Activated CD4-positive, CD25-positive, alpha-beta regulatory T cell treated with anti-CD3 and anti-CD28 coated beads, Interleukin-2, amount 50 U/mL, for 72 hours (primary cell): Measurements from ENCODE around the gene DCD.
"Not testable (repeated sequence)": the region's sequence is repeated elsewhere in the genome, so short reads cannot be mapped to it uniquely, and the experiment has no call there.

Experiments
- DNase-seq: peaks from one replicate; pipeline ENCODE4 v3.0.0; 2021

The DCD gene

GRCh38 chr12:54650889-54651288 is 2.7 kb upstream of the DCD start:
- no peak for DNase-seq

GRCh38 chr12:54650409-54650808 is 2.2 kb upstream of the DCD start:
- no peak for DNase-seq

- DNase-seq, result no peak
Measured at GRCh38 chr12:54649825-54650224, 1.7 kb upstream of the DCD start.

DNA sequence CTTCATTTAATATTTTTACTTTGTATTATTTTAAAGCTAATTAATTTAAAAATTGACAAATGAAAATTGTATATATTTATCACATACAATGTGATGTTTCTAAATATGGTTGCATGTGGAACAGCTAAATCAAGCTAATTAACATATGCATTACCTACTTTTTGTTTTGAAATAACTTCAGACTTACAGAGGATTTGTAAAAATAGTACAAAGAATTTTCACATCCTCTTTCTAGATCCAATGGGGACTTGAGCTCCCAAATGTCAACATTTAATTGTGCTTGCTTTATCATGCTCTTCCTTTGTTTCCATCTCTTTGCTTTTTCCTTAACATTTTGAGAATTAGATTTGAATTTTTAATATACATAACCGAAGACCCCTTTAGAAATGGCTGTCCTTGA is 6.6 kb downstream of the DCD start:
- no peak for DNase-seq

DNA sequence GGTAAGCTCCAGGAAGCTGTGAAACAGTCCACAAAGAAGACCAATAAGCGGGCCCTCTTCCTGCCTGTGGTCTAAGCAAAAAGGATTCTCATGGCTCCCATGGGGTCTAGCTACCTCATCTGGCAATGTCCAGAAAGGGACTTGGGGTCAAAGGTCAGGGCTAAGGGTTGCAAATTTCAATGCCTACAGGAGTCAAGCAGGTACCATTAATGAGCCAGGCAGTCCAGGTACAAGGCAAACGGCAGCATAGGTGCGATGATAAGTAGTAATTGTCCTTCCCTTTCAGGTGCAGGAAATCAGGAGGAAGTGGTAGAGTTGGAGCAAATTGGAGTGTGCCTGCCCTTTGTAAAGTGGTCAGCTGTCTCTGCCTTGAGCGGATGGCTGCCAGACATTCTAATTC is 7.1 kb downstream of the DCD start:
- DNase-seq, result no peak

DNA sequence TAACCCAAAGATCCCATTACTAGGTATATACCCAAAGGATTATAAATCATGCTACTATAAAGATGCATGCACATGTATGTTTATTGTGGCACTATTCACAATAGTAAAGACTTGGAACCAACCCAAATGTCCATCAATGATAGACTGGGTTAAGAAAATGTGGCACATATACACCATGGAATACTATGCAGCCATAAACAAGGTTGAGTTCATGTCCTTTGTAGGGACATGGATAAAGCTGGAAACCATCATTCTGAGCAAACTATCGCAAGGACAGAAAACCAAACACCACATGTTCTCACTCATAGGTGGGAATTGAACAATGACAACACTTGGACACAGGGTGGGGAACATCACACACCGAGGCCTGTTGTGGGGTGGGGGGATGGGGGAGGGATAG is 9.1 kb downstream of the DCD start:
- not testable (repeated sequence) for DNase-seq

- DNase-seq, result no peak
Measured at GRCh38 chr12:54634795-54635194, 13.4 kb downstream of the DCD start, which contains the start of gene LACRT. Gene LACRT, minus strand, starts transcription at chr12:54634895. Its CDS starts 54 bp downstream, at chr12:54634841.

- DNase-seq, result no peak
Measured at GRCh38 chr12:54631988-54632728, 16.0 kb downstream of the DCD start.

DNA sequence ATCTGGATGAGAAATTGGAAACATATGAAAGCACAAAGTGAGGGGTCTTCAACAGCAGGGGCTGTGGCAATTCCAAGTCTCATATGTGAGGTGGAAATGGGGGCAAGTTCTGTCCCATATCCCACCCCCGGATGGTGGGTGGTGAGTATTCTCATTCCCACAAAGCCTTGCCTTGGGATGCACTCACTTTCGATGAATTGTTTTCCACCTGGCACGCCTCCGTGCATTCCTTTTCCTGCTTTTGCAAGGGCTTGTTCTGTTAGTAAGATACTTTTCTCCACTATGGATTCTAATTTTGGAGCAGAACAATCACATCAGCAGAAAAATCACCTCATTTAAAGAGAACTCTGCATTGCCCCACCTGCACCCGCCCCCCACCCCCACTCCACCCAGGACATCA is 16.6 kb downstream of the DCD start:
- no peak for DNase-seq

- no peak for DNase-seq
Measured at GRCh38 chr12:54629925-54630324, 18.2 kb downstream of the DCD start.

DNA sequence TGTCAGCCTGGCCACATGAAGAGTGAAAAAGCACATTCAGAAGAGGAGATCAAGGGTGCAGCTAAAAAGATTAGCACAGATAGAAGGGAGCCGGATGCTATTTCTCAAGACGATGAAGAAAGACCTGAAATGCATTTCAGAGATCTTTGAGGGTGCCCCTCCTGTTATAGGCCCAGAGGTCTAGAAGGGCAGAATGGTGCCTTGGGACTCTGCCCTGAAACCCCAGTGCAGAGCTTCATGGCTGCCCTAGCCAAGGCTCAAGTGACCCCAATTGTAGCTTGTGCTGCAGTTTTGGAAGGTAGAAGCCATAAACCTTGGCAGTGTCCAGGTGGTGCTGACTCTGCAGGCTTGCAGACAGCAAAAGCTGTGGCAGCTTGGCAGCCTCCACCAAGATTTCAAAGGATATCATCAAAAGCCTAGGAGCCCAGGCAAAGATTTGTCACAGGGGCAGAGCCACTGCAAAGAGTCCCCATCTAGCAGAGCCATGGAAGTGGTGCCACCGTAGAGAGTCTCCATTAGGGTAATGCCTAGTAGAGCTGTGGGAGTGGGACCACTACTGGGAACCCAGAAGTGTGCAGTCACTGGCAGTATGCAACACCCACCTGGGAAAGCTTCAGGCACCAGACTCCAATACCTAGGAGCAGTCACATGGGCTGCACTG is 19.8 kb downstream of the DCD start:
- DNase-seq, result no peak

DNA sequence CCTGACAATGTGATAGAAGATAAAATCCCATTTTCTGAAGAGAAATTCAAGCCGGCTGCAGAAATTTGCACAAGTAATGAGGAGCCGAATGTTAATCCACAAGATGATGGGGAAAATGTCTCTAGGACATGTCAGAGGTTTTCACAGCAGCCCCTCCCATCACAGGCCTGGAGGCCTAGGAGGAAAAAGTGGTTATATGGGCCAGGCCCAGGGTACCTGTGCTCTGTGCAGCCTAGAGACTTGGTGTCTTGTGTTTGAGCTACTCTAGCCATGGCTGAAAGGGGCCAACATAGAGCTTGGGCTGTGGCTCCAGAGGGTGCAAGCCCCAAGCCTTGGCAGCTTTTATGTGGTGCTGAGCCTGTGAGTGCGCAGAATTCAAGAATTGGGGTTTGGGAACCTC is 20.9 kb downstream of the DCD start:
- no peak for DNase-seq

DNA sequence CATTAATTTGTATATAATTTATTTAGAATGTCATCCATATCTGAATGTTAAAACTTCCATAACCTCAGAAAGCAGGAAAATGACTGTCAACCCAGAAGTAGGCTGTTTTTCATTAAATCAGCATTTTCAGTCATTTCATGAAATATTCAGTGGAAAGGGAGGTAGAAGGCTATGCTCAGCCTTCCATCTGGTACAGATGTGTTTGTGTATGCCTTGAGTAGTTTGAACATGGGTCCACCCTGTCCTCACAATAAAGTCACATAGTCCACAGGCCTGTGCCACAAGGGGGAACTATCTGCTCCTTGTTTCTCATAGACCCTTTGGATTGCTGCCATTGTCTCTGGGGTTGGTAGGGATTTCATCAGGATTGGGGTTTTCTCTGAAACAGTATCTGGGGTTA is 22.6 kb downstream of the DCD start:
- DNase-seq, result no peak

- no peak for DNase-seq
Measured at GRCh38 chr12:54624315-54625279, 23.6 kb downstream of the DCD start.

- DNase-seq, result no peak
Measured at GRCh38 chr12:54622463-54623183, 25.5 kb downstream of the DCD start.

- no peak for DNase-seq
Measured at GRCh38 chr12:54616933-54617680, 31.1 kb downstream of the DCD start.

GRCh38 chr12:54612225-54612750 is 35.9 kb downstream of the DCD start:
- no peak for DNase-seq

DNA sequence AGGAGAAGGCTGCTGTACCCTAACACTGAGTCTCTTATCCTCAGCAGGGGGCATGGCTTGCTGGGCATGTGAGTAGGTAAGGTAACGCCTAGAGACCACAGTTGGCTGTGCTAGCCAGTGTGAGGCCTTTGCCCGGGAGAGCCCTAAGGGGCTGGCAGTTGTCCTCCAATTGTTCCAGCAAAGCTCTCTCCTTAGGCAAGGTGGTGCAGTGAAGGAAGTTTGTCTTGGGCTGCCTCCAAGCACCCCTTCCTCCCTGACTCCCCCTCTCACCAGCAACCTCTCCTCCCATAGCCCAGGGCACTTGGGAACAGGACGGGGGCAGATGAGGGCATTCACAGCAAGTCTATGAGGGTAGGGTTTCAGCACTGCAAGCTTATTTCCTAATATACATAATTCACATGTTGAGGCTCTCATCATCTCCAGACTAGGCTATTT is 36.4 kb downstream of the DCD start:
- DNase-seq, result no peak

DNA sequence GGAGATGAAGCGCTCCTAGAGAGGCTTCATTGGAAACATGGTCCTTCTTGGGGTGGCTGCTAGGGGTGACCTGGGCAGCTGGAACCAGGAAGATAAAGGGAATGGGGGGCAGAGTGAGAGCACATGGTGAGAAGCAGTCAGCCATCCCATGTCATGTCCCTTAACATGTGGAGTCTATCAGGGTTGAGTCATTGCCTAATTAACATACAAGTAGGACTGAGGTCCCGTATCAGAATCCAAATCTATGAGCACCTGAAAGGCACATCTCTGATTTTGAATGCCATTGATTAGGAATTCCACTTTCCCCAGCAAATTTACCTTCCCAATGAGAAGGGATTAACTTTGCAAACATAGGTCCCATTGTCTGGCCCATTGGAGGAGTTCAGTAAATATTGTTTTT is 39.4 kb downstream of the DCD start:
- no peak for DNase-seq

GRCh38 chr12:54608156-54608555 is 40.0 kb downstream of the DCD start:
- DNase-seq, result no peak

GRCh38 chr12:54606556-54606955 is 41.6 kb downstream of the DCD start:
- no peak for DNase-seq
